Epithelial cell of proximal tubule (primary cell): Measurements from ENCODE around the gene HPCAL1. TPM values are rescaled to one million over a fixed set of nuclear protein-coding genes. Genes with fewer than 3 reads are reported as not detected.

Experiments used
- DNase-seq: peaks from one replicate; pipeline ENCODE4 v3.0.0-alpha.2; 2011; ENCODE audit warnings: low read depth
- H3K4me3 ChIP-seq: 2 replicates; pipeline ENCODE4 v1.5.1; 2011; ENCODE audit warnings: low read depth, mild to moderate bottlenecking, low read length
- total RNA-seq: library from RNA; depleted of rRNA; stranded (reverse); fragments of >200 nt; gene quantifications from 2 replicates; pipeline ENCODE4 v1.2.3, GENCODE V29; 2015
- TF ChIP-seq, protein P1 (sequence below): conservative IDR thresholded peaks from 2 replicates; pipeline ENCODE4 v1.5.1; 2012; ENCODE audit warnings: low read depth, mild to moderate bottlenecking, low read length

HPCAL1 gene
- total RNA-seq, 1 donor from 2014 or later, result 72.3 TPM

DNA sequence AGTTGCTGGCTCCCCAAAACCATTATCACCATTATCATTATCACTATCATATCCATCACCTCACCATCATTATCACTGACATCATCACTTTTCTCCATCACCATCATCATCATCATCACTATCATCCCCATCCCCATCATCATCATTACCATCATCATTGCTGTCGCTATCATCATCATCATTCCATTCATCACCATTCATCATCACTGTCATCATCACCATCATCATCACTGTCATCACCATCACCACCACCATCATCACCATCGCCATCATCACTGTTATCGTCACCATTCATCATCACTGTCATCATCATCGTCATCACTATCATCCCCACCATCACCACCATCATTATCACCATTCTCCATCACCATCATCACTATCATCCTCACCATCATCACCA is 9.0 kb downstream of the HPCAL1 start:
- H3K4me3 ChIP-seq, result no peak overlapping the region
- DNase-seq, result no peak
- TF ChIP-seq, protein P1, sequence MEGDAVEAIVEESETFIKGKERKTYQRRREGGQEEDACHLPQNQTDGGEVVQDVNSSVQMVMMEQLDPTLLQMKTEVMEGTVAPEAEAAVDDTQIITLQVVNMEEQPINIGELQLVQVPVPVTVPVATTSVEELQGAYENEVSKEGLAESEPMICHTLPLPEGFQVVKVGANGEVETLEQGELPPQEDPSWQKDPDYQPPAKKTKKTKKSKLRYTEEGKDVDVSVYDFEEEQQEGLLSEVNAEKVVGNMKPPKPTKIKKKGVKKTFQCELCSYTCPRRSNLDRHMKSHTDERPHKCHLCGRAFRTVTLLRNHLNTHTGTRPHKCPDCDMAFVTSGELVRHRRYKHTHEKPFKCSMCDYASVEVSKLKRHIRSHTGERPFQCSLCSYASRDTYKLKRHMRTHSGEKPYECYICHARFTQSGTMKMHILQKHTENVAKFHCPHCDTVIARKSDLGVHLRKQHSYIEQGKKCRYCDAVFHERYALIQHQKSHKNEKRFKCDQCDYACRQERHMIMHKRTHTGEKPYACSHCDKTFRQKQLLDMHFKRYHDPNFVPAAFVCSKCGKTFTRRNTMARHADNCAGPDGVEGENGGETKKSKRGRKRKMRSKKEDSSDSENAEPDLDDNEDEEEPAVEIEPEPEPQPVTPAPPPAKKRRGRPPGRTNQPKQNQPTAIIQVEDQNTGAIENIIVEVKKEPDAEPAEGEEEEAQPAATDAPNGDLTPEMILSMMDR, result no peak

DNA sequence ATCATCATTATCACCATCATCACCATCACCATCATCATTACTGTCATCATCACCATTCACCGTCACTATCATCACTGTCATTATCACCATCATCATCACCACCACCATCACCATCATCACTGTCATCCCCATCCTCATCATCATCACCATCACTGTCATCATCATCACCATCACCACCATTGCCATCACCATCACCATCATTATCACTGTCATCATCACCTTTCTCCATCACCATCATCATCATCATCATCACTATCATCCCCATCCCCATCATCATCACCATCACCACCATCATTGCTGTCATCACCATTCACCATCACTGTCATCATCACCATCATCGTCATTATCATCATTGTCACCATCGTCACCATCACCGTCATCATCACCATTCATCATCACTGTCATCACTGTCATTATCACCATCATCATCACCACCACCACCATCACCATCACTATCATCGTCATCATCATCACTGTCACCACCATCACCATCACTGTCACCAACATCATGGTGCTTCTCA is 9.8 kb downstream of the HPCAL1 start:
- no peak overlapping the region for H3K4me3 ChIP-seq
- TF ChIP-seq, protein P1, result no peak
- no peak for DNase-seq

GRCh38 chr2:10316336-10316735 is 13.6 kb downstream of the HPCAL1 start:
- no peak for DNase-seq
- TF ChIP-seq, protein P1, result no peak
- no peak overlapping the region for H3K4me3 ChIP-seq

- H3K4me3 ChIP-seq, result no peak overlapping the region
- no peak for DNase-seq
- TF ChIP-seq, protein P1, result no peak
These were observed 14.2 kb downstream of the HPCAL1 start for GRCh38 chr2:10316860-10317259.

- TF ChIP-seq, protein P1, result no peak
- no peak overlapping the region for H3K4me3 ChIP-seq
- no peak for DNase-seq
These were observed 14.9 kb downstream of the HPCAL1 start for GRCh38 chr2:10317646-10318045.

GRCh38 chr2:10318345-10318744 is 15.6 kb downstream of the HPCAL1 start:
- DNase-seq, result no peak
- no peak overlapping the region for H3K4me3 ChIP-seq
- TF ChIP-seq, protein P1, result no peak

- TF ChIP-seq, protein P1, result no peak
- H3K4me3 ChIP-seq, result no peak overlapping the region
- DNase-seq, result no peak
These were observed 17.3 kb downstream of the HPCAL1 start for GRCh38 chr2:10319892-10320574.
